ENCODE measurements around the gene KITLG. TPM values are rescaled to one million over a fixed set of nuclear protein-coding genes. Genes with fewer than 3 reads are reported as not detected.

The KITLG gene
- total and polyA plus RNA-seq, 2 of the 8 experiments (the other 6 are each of a cell fraction or from before 2014, with no cell fraction given) = 1.3 to 7.8 TPM

GRCh38 chr12:88572781-88573549 lies 7.3 kb downstream of the KITLG start:
- Histone ChIP-seq H3K4me1 (replicated peaks in 1 of 4; ENCODE audit: control insufficient read depth in 3 of 4, insufficient read depth in 4 of 4, low read length in 3 of 4) (peaks cover 2 to 12% (median 7%) of the 10 kb centered on the region in 4 experiments; a peak in 3 of 7 replicates), H4K8ac (ENCODE audit: extremely low read depth, insufficient read depth, low read length) (no peak overlapping the region), H3K79me1 (ENCODE audit: low read depth, low read length) (no peaks in the 10 kb centered on the region), H3K23ac (ENCODE audit: insufficient read length) (no peak overlapping the region), H3K23me2 (ENCODE audit: low read depth, low read length) (no peaks in the 10 kb centered on the region), H3K9ac (replicated peaks in 1 of 4; ENCODE audit: extremely low read depth in 1 of 4, low read depth in 3 of 4, low read length in 3 of 4) (no peak overlapping the region), H3K36me3 (ENCODE audit: control insufficient read depth in 2 of 4, insufficient read depth in 4 of 4, low read length in 3 of 4) (no peaks in the 10 kb centered on the region), H3K27ac (ENCODE audit: low read depth, low read length) (no peak overlapping the region), H2BK12ac (ENCODE audit: low read depth, low read length) (no peak overlapping the region), H2BK15ac (ENCODE audit: low read length) (no peak overlapping the region), H2AFZ (ENCODE audit: low read length) (no peak overlapping the region), H3K4ac (replicated peaks; ENCODE audit: insufficient read length, low read depth, low read length) (no peak overlapping the region), H3K4me3 (ENCODE audit: extremely low read depth in 1 of 4, insufficient read depth in 2 of 4, low read depth in 3 of 4, low read length in 4 of 4) (no peak overlapping the region), H3K79me2 (ENCODE audit: control insufficient read depth in 1 of 2, insufficient read depth in 2 of 2, low read length in 2 of 2) (peaks cover 0 to 13% of the 10 kb centered on the region in 2 experiments; a peak in 1 of 4 replicates), H4K5ac (ENCODE audit: insufficient read length, low read depth, low read length) (no peak overlapping the region), H4K91ac (replicated peaks; ENCODE audit: insufficient read length, low read length) (no peak overlapping the region), H3K27me3 (replicated peaks in 1 of 4; ENCODE audit: control insufficient read depth in 3 of 4, extremely low read depth in 1 of 4, insufficient read depth in 3 of 4, low read length in 3 of 4) (no peaks in the 10 kb centered on the region), H4K20me1 (replicated peaks in 1 of 2; ENCODE audit: control insufficient read depth in 1 of 2, insufficient read depth in 2 of 2, low read length in 2 of 2) (no peaks in the 10 kb centered on the region), H3K4me2 (ENCODE audit: insufficient read depth in 1 of 2, low read depth in 2 of 2, low read length in 2 of 2) (no peak overlapping the region), H2BK20ac (ENCODE audit: low read length) (no peak overlapping the region), H2BK5ac (ENCODE audit: low read depth, low read length) (no peak overlapping the region), H3K18ac (ENCODE audit: extremely low read depth, low read length) (no peak overlapping the region), H2AK5ac (ENCODE audit: low read depth, low read length) (no peak overlapping the region), H2BK120ac (replicated peaks; ENCODE audit: low read depth, low read length) (no peak overlapping the region), H3K9me3 (ENCODE audit: insufficient read depth in 2 of 2, low read depth in 1 of 2, low read length in 1 of 2) (no peaks in the 10 kb centered on the region), H3K14ac (ENCODE audit: insufficient read length) (no peak overlapping the region), H3K56ac (replicated peaks; ENCODE audit: insufficient read length, low read depth, low read length) (no peak overlapping the region)
- FAIRE-seq = no peak
- ChIA-PET CTCF (ENCODE audit: partially characterized antibody) (interaction anchor here (0.6 kb wide), 1 partner anchor 463 kb away, joined by 4 read pairs; no protein-coding TSS in a partner anchor), POLR2A (ENCODE audit: partially characterized antibody) (interaction anchor here (0.6 to 1.5 kb wide), 2 partner anchors 8 to 176 kb away, joined by 4 to 8 read pairs; partner anchors contain the start of gene KITLG)
- WGBS, 2 experiments (ENCODE audit: extremely low coverage in 1 of 2, insufficient coverage in 1 of 2, insufficient read length in 1 of 2, insufficient replicate concordance in 2 of 2, low coverage in 1 of 2, low lambda C conversion rate in 2 of 2, missing lambda C conversion rate in 1 of 2) = 82% methylated on average over 4 of the region's 4 CpGs; no CpG with 5 or more reads in 1 of the 2 experiments
- no peak for DNase-seq (ENCODE audit: low read depth in 1 of 2, low spot score in 2 of 2)
- TF ChIP-seq CTBP2 (IDR thresholded peaks at IDR 0.05; ENCODE audit: borderline replicate concordance, insufficient read depth, insufficient read length, low read length) = no peak
- TF ChIP-seq E2F6 (IDR thresholded peaks at IDR 0.05) = no peak
- TF ChIP-seq SAP30 (IDR thresholded peaks at IDR 0.05; ENCODE audit: insufficient read depth, insufficient replicate concordance, low read length) = no peak
- TF ChIP-seq GABPA (IDR thresholded peaks at IDR 0.05; ENCODE audit: borderline replicate concordance, insufficient read depth, low read length) = no peak
- TF ChIP-seq JUN (IDR thresholded peaks at IDR 0.05; ENCODE audit: low read depth, low read length) = no peak
- TF ChIP-seq EP300 (IDR thresholded peaks at IDR 0.05; ENCODE audit: borderline replicate concordance in 1 of 2, low read depth in 2 of 2, low read length in 2 of 2) = no peak
- TF ChIP-seq FOSL1 (IDR thresholded peaks at IDR 0.05; ENCODE audit: insufficient read depth, low read depth, low read length) = no peak
- TF ChIP-seq TBP (IDR thresholded peaks at IDR 0.05; ENCODE audit: low read depth, low read length) = no peak
- no peak for TF ChIP-seq RNF2 (IDR thresholded peaks at IDR 0.05; ENCODE audit: borderline replicate concordance, low read depth, low read length, missing control alignments, poor library complexity, severe bottlenecking)
- no peak for TF ChIP-seq CHD1 (IDR thresholded peaks at IDR 0.05; ENCODE audit: low read depth, low read length)
